Astrocyte of the cerebellum (primary cell): ENCODE results near the gene TPP2.

Source experiments
- DNase-seq: peaks from one replicate; pipeline ENCODE4 v3.0.0-alpha.2; 2011; ENCODE audit warnings: low read depth
- H3K4me3 ChIP-seq: 2 replicates; pipeline ENCODE4 v1.5.1; 2011; ENCODE audit warnings: mild to moderate bottlenecking, low read depth, low read length, moderate library complexity
- CTCF ChIP-seq: IDR thresholded peaks from 2 replicates; pipeline ENCODE4 v1.5.1; 2012; ENCODE audit warnings: low read length, low read depth, moderate library complexity, mild to moderate bottlenecking; ENCODE audit errors: missing control alignments
- in situ Hi-C: cut with HindIII; loops from 2 replicates; pipeline ENCODE4 v1.10.0; 2017; ENCODE audit warnings: low sequenced_read_pairs

Gene TPP2

DNA sequence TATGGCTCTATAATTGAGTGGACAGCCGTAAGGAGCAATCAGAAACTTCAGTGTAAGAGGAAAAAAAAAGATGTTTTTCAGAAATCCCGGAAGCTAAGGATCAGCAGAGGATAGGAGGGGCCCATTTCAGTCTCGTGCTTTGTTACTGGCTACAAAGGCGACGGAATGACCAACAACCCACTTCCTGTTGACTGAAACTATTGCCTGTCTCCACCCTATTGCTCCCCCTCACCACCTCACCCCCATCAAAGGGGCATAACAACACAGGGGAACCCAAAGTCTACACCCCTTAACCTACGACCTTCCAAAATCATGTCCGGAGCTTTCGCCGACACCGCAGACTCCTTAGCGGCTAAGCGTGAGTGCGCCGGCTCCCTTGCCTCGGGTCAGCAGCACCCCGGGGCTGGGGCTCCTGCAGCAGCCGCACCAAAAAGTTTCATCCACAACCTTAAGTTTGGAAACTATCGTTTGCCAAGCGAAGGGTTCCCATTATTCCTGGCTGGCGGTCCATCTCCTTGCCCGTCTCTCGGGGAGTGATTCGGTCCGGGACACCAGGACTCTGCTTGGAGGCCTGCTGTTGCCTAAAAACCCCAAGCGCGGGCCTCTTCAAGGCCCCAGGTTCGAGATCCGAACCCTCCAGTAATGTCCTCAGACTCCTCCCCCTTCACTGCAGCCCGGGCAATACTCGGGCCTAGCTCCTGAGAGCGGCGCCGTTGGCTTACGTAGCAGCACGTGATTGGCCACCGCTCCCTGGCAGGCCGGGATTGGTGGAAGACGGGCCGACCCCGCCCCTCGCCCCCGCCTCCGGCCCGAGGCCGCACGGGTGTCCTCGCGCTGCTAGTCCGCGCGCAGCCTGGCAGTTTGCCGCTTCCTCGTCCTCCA, at the start of gene TPP2:
TSS of gene TPP2 (plus strand) at position 840 of the 882 bp plus-strand sequence. CDS start 53 bp downstream, outside the sequence.
- TF ChIP-seq CTCF, result no peak
- H3K4me3 ChIP-seq, result peak within 1 kb of the TSS; percentile 84
- in situ Hi-C loops, result no loop called here
- peak; percentile 97 for DNase-seq

GRCh38 chr13:102548811-102549210, 48.0 kb upstream of the TPP2 start:
- TF ChIP-seq CTCF, result no peak
- in situ Hi-C loops, result no loop called here
- DNase-seq, result no peak
- H3K4me3 ChIP-seq, result no peak overlapping the region

DNA sequence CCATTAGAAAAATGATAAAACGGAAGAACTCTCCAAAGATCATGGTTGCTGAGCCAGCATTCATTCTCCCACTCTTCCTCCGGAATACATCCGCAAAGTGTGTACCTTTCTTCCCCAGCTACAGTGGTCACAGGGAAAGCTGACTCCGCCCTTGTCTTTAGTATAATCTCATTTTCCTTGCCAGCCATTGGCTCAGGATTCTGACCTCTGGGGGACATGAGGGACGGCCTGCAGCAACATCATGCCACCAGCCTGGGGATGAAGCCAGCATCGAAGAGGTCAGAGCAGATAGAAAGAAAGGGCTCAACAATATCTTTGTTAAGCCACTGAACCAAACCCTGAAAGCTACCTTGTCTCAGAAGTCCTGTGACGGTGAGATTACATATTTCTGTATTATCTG, 46.3 kb upstream of the TPP2 start:
- no peak overlapping the region for H3K4me3 ChIP-seq
- in situ Hi-C loops, result no loop called here
- TF ChIP-seq CTCF, result no peak

DNA sequence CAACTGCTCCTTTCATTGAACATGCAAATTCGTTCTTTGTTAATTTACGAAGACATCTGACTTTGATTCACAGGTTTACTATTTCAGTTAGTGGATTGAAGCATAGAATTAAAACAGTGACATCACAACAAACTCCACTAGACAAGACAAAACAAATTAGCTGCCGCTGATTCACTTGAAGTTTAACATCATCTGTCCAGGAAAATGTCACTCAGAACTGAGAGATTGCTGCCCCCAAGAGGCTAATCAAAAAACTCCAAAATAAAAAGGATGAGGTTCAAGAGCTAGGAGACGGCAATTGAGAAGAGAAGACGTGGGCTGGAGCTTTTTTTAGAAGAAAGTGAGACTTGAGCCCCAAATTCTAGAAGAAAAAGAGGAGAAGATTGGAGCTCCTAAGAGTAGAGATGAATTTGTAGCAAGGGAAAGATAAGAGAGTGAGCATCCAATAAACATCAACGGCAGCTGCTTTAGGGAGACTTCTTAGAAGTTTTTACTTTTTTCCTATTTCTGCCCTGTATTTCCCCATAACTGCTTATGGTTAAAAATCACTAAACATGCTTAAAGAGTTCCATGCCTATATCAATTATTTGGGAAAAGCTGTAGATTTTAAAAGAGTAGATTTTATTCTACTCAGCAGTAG, 40.8 kb upstream of the TPP2 start:
- peak; percentile 15 for DNase-seq
- in situ Hi-C loops, result no loop called here
- peak; percentile 46 for TF ChIP-seq CTCF
- H3K4me3 ChIP-seq, result no peak overlapping the region

More for the DNA sequence above, 46.3 kb upstream of the TPP2 start:
- no peak for DNase-seq

DNA sequence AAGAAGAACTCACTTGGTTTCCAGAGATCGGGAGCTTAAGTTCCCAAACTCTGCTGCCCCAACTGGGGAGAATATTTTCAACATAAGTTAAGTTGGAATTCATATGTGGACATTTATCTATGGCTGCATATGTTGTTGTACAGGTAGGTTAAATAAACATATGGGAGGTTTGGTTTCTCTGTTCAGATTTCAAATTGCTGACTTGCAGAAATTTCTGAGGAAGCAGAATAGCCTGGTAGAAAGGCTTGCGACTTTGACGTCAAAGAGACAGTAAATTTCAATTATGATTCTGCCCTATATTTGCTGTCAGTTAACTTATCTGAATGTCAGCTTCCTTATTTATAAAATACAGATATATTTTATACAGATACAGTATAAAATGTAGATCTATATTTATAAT, 40.0 kb upstream of the TPP2 start:
- in situ Hi-C loops, result no loop called here
- TF ChIP-seq CTCF, result no peak
- DNase-seq, result no peak
- H3K4me3 ChIP-seq, result no peak overlapping the region

DNA sequence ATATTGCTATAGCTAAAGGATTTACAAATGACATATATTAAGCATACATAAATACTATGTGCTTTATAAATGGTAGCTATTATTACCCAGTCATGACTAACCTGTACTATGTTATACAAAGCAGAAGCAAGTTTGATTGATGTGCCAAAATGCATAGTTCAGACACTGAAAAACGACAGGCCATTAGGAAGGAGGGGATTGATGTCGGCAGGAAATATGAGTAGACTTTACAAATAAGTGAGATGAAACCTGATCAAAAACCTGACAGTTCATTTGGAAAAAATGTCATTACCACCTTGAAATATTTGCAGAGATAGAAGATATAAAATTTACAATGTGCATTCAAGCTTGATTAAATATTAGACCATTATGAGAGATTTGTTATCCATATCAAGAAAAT, 38.8 kb upstream of the TPP2 start:
- no peak overlapping the region for H3K4me3 ChIP-seq
- in situ Hi-C loops, result no loop called here
- no peak for DNase-seq
- TF ChIP-seq CTCF, result no peak
